Limb (tissue), 2 donors: ENCODE results near the gene KRT73.

ENCODE experiments used
- DNase-seq, 2 donors: peaks; one replicate each; pipeline ENCODE4 v3.0.0-alpha.2; 2016; ENCODE audit errors: extremely low spot score in 2 of 2

The KRT73 gene

GRCh38 chr12:52618216-52618615, at the start of gene KRT73:
KRT73 (minus strand) TSS chr12:52618559; CDS start chr12:52618524, 35 bp downstream.
- DNase-seq, result no peak

GRCh38 chr12:52667931-52668330, 49.6 kb upstream of the KRT73 start:
- DNase-seq, result no peak

GRCh38 chr12:52667509-52667908, 49.1 kb upstream of the KRT73 start:
- no peak for DNase-seq

- DNase-seq, result no peak
Measured at GRCh38 chr12:52666471-52666870, 48.1 kb upstream of the KRT73 start.

- no peak for DNase-seq
Measured at GRCh38 chr12:52663420-52663819, 45.1 kb upstream of the KRT73 start.

- no peak for DNase-seq
Measured at GRCh38 chr12:52662918-52663229, 44.5 kb upstream of the KRT73 start.

- no peak for DNase-seq
Measured at GRCh38 chr12:52662093-52662917, 43.9 kb upstream of the KRT73 start.

GRCh38 chr12:52661668-52662067, 43.3 kb upstream of the KRT73 start:
- no peak for DNase-seq

- DNase-seq, result no peak
Measured at GRCh38 chr12:52660934-52661499, 42.7 kb upstream of the KRT73 start.

GRCh38 chr12:52659951-52660350, 41.6 kb upstream of the KRT73 start:
- DNase-seq, result no peak

- no peak for DNase-seq
Measured at GRCh38 chr12:52659395-52659794, 41.0 kb upstream of the KRT73 start.

GRCh38 chr12:52658196-52658595, 39.8 kb upstream of the KRT73 start:
- DNase-seq, result no peak

GRCh38 chr12:52657250-52657902, 39.0 kb upstream of the KRT73 start:
- DNase-seq, result no peak

GRCh38 chr12:52656616-52657015, 38.3 kb upstream of the KRT73 start:
- DNase-seq, result no peak

GRCh38 chr12:52655720-52656124, 37.4 kb upstream of the KRT73 start:
- DNase-seq, result no peak

GRCh38 chr12:52655251-52655650, 36.9 kb upstream of the KRT73 start:
- DNase-seq, result no peak

GRCh38 chr12:52651726-52652261, 33.4 kb upstream of the KRT73 start, which contains the start of gene KRT2:
KRT2 (minus strand) TSS chr12:52652211; CDS start chr12:52652142, 69 bp downstream.
- no peak for DNase-seq

- no peak for DNase-seq
Measured at GRCh38 chr12:52650520-52651081, 32.2 kb upstream of the KRT73 start.

GRCh38 chr12:52649066-52649465, 30.7 kb upstream of the KRT73 start:
- no peak for DNase-seq

- no peak for DNase-seq
Measured at GRCh38 chr12:52648012-52648550, 29.7 kb upstream of the KRT73 start.

GRCh38 chr12:52647601-52648000, 29.2 kb upstream of the KRT73 start:
- no peak for DNase-seq

- DNase-seq, result no peak
Measured at GRCh38 chr12:52646613-52647012, 28.3 kb upstream of the KRT73 start.
